Effector memory CD4-positive, alpha-beta T cell (primary cell): ENCODE results near the gene PRR5L.

ENCODE experiments used
- DNase-seq, 3 donors: peaks; one replicate each; pipeline ENCODE4 v3.0.0-alpha.2; 2020
- H3K27ac ChIP-seq: 2 replicates; pipeline ENCODE4 v1.7.0; 2013; ENCODE audit warnings: mild to moderate bottlenecking, low read length, moderate library complexity; ENCODE audit not compliant: insufficient read depth, poor library complexity, severe bottlenecking
- H3K27me3 ChIP-seq: replicated peaks from 2 replicates; pipeline ENCODE4 v1.7.0; 2013; ENCODE audit warnings: mild to moderate bottlenecking, low read length; ENCODE audit not compliant: insufficient read depth, control insufficient read depth, poor library complexity, severe bottlenecking
- H3K36me3 ChIP-seq: 2 replicates; pipeline ENCODE4 v1.7.0; 2013; ENCODE audit warnings: mild to moderate bottlenecking, low read length, moderate library complexity; ENCODE audit not compliant: control insufficient read depth, insufficient read depth
- H3K4me1 ChIP-seq: 2 replicates; pipeline ENCODE4 v1.7.0; 2013; ENCODE audit warnings: low read length, mild to moderate bottlenecking; ENCODE audit not compliant: control insufficient read depth, insufficient read depth, poor library complexity, severe bottlenecking
- H3K4me3 ChIP-seq: 2 replicates; pipeline ENCODE4 v1.7.0; 2013; ENCODE audit warnings: low read length, low read depth, mild to moderate bottlenecking; ENCODE audit not compliant: insufficient read depth, poor library complexity, severe bottlenecking
- H3K9me3 ChIP-seq: 2 replicates; pipeline ENCODE4 v1.7.0; 2013; ENCODE audit warnings: mild to moderate bottlenecking, low read length, moderate library complexity; ENCODE audit not compliant: control insufficient read depth

The PRR5L gene

GRCh38 chr11:36385121-36385970 lies 89.3 kb downstream of the PRR5L start:
- Histone ChIP-seq H3K27ac (peak overlapping the region; percentile 43), H3K9me3 (no peaks in the 10 kb centered on the region), H3K4me1 (no peaks in the 10 kb centered on the region), H3K36me3 (no peaks in the 10 kb centered on the region), H3K27me3 (no peaks in the 10 kb centered on the region), H3K4me3 (no peak overlapping the region)
- DNase-seq = peak in 1 of 3 donors; percentile 24

- no peak overlapping the region for H3K27ac ChIP-seq
- H3K4me3 ChIP-seq = no peak overlapping the region
- no peaks in the 10 kb centered on the region for H3K36me3 ChIP-seq
- H3K27me3 ChIP-seq = no peaks in the 10 kb centered on the region
- H3K9me3 ChIP-seq = no peaks in the 10 kb centered on the region
- DNase-seq = no peak
- H3K4me1 ChIP-seq = no peaks in the 10 kb centered on the region
Observed at GRCh38 chr11:36386411-36386810, 90.3 kb downstream of the PRR5L start.

GRCh38 chr11:36388071-36388470 lies 92.0 kb downstream of the PRR5L start:
- Histone ChIP-seq H3K4me1 (peaks cover 3% of the 10 kb centered on the region), H3K27ac (no peak overlapping the region)
- no peak for DNase-seq

GRCh38 chr11:36388951-36389350 lies 92.9 kb downstream of the PRR5L start:
- Histone ChIP-seq H3K9me3 (no peaks in the 10 kb centered on the region), H3K4me3 (no peak overlapping the region), H3K4me1 (peaks cover 3% of the 10 kb centered on the region), H3K27ac (no peak overlapping the region), H3K36me3 (no peaks in the 10 kb centered on the region), H3K27me3 (no peaks in the 10 kb centered on the region)
- no peak for DNase-seq

More at GRCh38 chr11:36388071-36388470, 92.0 kb downstream of the PRR5L start:
- Histone ChIP-seq H3K9me3 (no peaks in the 10 kb centered on the region), H3K36me3 (no peaks in the 10 kb centered on the region), H3K4me3 (no peak overlapping the region), H3K27me3 (no peaks in the 10 kb centered on the region)

- Histone ChIP-seq H3K4me1 (peaks cover 8% of the 10 kb centered on the region), H3K9me3 (no peaks in the 10 kb centered on the region), H3K4me3 (no peak overlapping the region), H3K27ac (no peak overlapping the region), H3K27me3 (no peaks in the 10 kb centered on the region), H3K36me3 (no peaks in the 10 kb centered on the region)
- DNase-seq = no peak
Observed at GRCh38 chr11:36389811-36390210, 93.7 kb downstream of the PRR5L start.

- DNase-seq = no peak
- Histone ChIP-seq H3K9me3 (no peaks in the 10 kb centered on the region), H3K27ac (no peak overlapping the region), H3K4me1 (peaks cover 8% of the 10 kb centered on the region), H3K36me3 (no peaks in the 10 kb centered on the region), H3K4me3 (no peak overlapping the region), H3K27me3 (no peaks in the 10 kb centered on the region)
Observed at GRCh38 chr11:36390963-36391471, 94.9 kb downstream of the PRR5L start.

- Histone ChIP-seq H3K4me3 (no peak overlapping the region), H3K4me1 (peaks cover 8% of the 10 kb centered on the region), H3K27ac (no peak overlapping the region), H3K9me3 (no peaks in the 10 kb centered on the region), H3K27me3 (no peaks in the 10 kb centered on the region), H3K36me3 (no peaks in the 10 kb centered on the region)
- no peak for DNase-seq
Observed at GRCh38 chr11:36392196-36392595, 96.1 kb downstream of the PRR5L start.

- H3K9me3 ChIP-seq = no peaks in the 10 kb centered on the region
- no peak overlapping the region for H3K27ac ChIP-seq
- H3K36me3 ChIP-seq = peaks cover 9% of the 10 kb centered on the region
- DNase-seq = peak in 2 of 3 donors; percentile 31 to 33
- H3K27me3 ChIP-seq = no peaks in the 10 kb centered on the region
- peaks cover 8% of the 10 kb centered on the region for H3K4me1 ChIP-seq
- no peak overlapping the region for H3K4me3 ChIP-seq
Observed at GRCh38 chr11:36394056-36394455, 98.0 kb downstream of the PRR5L start.

GRCh38 chr11:36394926-36395325 lies 98.8 kb downstream of the PRR5L start:
- H3K9me3 ChIP-seq = no peaks in the 10 kb centered on the region
- peaks cover 8% of the 10 kb centered on the region for H3K4me1 ChIP-seq
- DNase-seq = no peak
- no peaks in the 10 kb centered on the region for H3K27me3 ChIP-seq
- H3K36me3 ChIP-seq = peaks cover 12% of the 10 kb centered on the region
- no peak overlapping the region for H3K4me3 ChIP-seq
- no peak overlapping the region for H3K27ac ChIP-seq

GRCh38 chr11:36395978-36396736 lies 100.1 kb downstream of the PRR5L start:
- Histone ChIP-seq H3K27ac (no peak overlapping the region), H3K27me3 (no peaks in the 10 kb centered on the region), H3K4me1 (peaks cover 15% of the 10 kb centered on the region), H3K9me3 (no peaks in the 10 kb centered on the region), H3K36me3 (peaks cover 12% of the 10 kb centered on the region), H3K4me3 (no peak overlapping the region)
- DNase-seq = no peak
